Urinary bladder (tissue), 4 donors: ENCODE measurements around the gene PHACTR1. TPM values are rescaled to one million over a fixed set of nuclear protein-coding genes. Genes with fewer than 3 reads are reported as not detected.
"Not testable (repeated sequence)": the region's sequence is repeated elsewhere in the genome, so short reads cannot be mapped to it uniquely, and the experiment has no call there.

Experiments used
- DNase-seq: peaks from one replicate; pipeline ENCODE4 v3.0.0-alpha.2; 2015; ENCODE audit errors: extremely low spot score
- H3K27ac ChIP-seq: one replicate; pipeline ENCODE4 v1.5.1; 2013; ENCODE audit warnings: low read depth, mild to moderate bottlenecking, moderate library complexity
- H3K36me3 ChIP-seq: one replicate; pipeline ENCODE4 v1.6.1; 2013; ENCODE audit warnings: mild to moderate bottlenecking, moderate library complexity; ENCODE audit not compliant: insufficient read depth
- H3K4me1 ChIP-seq: one replicate; pipeline ENCODE4 v1.6.1; 2013; ENCODE audit warnings: mild to moderate bottlenecking, moderate library complexity; ENCODE audit not compliant: insufficient read depth
- H3K4me3 ChIP-seq: one replicate; pipeline ENCODE4 v1.5.1; 2013; ENCODE audit warnings: low read depth, low read length
- WGBS: extraction: QIAGEN DNeasy Blood & Tissue Kit; methylation state at CpG from one replicate; pipeline ENCODE4 v1.1.7; 2013; 5-methylcytosine and 5-hydroxymethylcytosine counted together
- polyA plus RNA-seq: library from polyadenylated mRNA; stranded (reverse); fragments of 200-250 nt; gene quantifications from one replicate; pipeline ENCODE4 v1.2.3, GENCODE V29; 2013
- total RNA-seq: library from RNA; depleted of rRNA; stranded (reverse); fragments of >200 nt; gene quantifications from one replicate; pipeline ENCODE4 v1.2.3, GENCODE V29; 2014
- donor health status: healthy with polysubstance abuse.
- donor health status: healthy.

The PHACTR1 gene
- total and polyA plus RNA-seq, 2 donors = 3.3 to 4.3 TPM

DNA sequence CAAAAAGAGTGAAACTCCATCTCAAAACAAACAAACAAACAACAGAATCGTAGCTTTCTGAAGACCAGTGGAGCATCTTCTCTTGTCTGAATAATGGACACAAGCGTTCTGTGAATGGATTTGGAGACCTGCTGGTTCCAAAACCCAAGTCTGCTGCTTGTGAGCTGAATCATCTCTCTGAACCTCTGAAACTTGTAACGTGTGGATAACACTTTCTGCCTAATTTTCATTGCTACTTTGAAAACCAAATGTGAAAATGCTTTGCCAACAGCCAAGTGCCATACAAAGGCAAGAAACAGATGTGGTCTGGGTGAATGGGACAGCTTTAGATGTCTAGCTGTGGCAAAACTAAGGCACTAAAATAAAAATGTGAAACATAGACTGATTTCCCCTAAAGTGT is 44.3 kb downstream of the PHACTR1 start:
- no peaks in the 10 kb centered on the region for H3K36me3 ChIP-seq

GRCh38 chr6:12761376-12762115 is 45.0 kb downstream of the PHACTR1 start:
- no peaks in the 10 kb centered on the region for H3K4me1 ChIP-seq
- no peaks in the 10 kb centered on the region for H3K36me3 ChIP-seq
- 70% methylated on average over 9 of the region's 9 CpGs for WGBS
- H3K27ac ChIP-seq = no peak overlapping the region
- no peak overlapping the region for H3K4me3 ChIP-seq
- DNase-seq = no peak

More for the DNA sequence above, 44.3 kb downstream of the PHACTR1 start:
- Histone ChIP-seq H3K4me1 (no peaks in the 10 kb centered on the region), H3K4me3 (no peak overlapping the region), H3K27ac (no peak overlapping the region)
- no peak for DNase-seq
- 64% methylated on average over 3 of the region's 3 CpGs for WGBS

DNA sequence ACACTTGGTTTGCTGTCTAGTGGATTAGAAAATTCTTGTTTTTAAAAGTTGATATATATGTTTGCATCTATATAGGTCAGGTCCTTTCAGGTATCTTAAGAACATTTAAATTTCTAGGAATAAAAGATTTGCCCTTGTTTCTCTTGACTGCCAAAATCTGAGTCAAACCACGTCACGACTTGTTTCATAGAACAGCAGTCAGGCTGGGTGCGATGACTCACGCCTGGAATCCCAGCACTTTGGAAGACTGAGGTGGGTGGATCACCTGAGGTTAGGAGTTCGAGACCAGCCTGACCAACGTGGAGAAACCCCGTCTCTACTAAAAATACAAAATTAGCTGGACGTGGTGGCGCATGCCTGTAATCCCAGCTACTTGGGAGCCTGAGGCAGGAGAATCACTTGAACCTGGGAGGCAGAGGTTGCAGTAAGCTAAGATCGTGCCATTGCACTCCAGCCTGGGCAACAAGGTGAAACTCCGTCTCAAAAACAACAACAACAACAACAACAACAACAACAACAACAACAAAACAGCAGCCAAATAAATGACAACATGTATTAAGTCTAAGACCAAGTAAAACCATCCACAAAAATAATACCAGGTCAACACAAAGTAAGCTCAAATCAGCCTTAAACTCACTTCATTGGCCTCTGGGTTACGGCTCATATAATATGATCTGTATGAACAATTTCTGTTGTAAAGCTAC is 46.3 kb downstream of the PHACTR1 start:
- not testable (repeated sequence) for H3K4me1 ChIP-seq, H3K27ac ChIP-seq, H3K4me3 ChIP-seq, DNase-seq, H3K36me3 ChIP-seq
- WGBS = 87% methylated on average over 12 of the region's 12 CpGs

GRCh38 chr6:12766365-12766764 is 49.8 kb downstream of the PHACTR1 start:
- H3K4me1 ChIP-seq = no peaks in the 10 kb centered on the region
- DNase-seq = no peak
- WGBS = 69% methylated on average over 3 of the region's 3 CpGs

DNA sequence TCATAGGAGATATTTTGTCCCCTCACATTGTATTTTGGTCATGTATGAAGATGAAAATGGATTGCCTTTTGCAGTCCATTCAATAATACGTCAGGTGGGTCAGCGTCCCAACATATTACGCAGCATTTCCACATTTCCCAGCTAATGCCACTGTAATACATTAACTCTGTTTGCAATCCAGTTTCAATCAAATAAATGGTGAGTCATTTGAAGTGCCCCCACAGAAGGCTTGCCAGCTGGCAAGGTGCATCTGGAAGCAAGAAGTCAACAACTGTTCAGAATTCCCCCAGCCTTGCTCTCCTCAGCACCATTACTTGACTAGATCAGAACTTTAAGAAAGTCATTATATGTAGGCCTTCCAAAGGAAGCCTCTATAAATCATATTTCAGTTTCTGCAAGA is 50.4 kb downstream of the PHACTR1 start:
- Histone ChIP-seq H3K4me1 (no peaks in the 10 kb centered on the region), H3K4me3 (no peak overlapping the region), H3K36me3 (no peaks in the 10 kb centered on the region), H3K27ac (no peak overlapping the region)
- WGBS = 95% methylated on average over 3 of the region's 3 CpGs
- no peak for DNase-seq

More at GRCh38 chr6:12766365-12766764, 49.8 kb downstream of the PHACTR1 start:
- no peak overlapping the region for H3K27ac ChIP-seq
- H3K36me3 ChIP-seq = no peaks in the 10 kb centered on the region
- H3K4me3 ChIP-seq = no peak overlapping the region

GRCh38 chr6:12769556-12770256 is 53.1 kb downstream of the PHACTR1 start:
- WGBS = 52% methylated on average over 9 of the region's 9 CpGs
- H3K27ac ChIP-seq = no peak overlapping the region
- no peak overlapping the region for H3K4me3 ChIP-seq
- no peaks in the 10 kb centered on the region for H3K4me1 ChIP-seq
- DNase-seq = no peak
- H3K36me3 ChIP-seq = no peaks in the 10 kb centered on the region

DNA sequence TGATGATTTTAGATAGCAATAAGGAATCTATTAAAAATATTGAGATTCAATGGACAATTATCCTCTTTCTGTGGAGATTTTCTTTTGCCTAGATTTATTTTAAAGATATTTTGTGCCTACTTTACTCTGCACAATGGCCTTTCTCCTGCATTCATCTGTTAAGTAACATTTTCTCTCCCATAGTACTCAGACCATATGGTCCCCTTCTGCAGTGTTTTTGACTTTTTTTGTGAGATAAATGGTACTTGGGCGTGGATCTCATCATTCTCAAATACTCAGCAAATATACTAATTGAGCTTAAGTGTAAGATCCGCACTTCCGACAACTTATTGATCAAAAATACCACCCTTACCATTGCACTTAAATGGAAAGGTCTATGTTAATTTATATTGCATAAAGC is 55.8 kb downstream of the PHACTR1 start:
- WGBS = 78% methylated on average over 3 of the region's 3 CpGs
- Histone ChIP-seq H3K4me1 (no peaks in the 10 kb centered on the region), H3K4me3 (no peak overlapping the region), H3K36me3 (no peaks in the 10 kb centered on the region), H3K27ac (no peak overlapping the region)
- no peak for DNase-seq

DNA sequence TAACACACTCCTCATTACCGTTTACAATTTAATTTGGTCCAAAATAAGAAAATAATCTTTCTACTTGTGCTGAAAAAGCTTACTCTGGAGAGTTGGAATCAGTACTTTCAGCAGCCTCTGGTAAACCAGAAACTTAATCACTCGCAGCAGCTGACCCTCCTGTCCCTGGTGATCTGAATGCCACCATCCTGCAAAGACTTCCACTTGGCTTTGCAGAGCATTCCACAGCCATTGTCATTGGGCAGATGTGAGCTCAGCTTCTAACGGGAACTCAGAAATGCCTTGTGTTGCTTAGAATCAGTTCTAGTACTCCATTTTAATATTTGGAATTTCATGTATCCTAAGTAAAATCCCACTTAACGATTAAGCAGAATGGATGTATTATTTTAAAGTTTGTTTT is 59.7 kb downstream of the PHACTR1 start:
- no peak overlapping the region for H3K27ac ChIP-seq
- 76% methylated on average over 4 of the region's 4 CpGs for WGBS
- no peaks in the 10 kb centered on the region for H3K4me1 ChIP-seq
- H3K4me3 ChIP-seq = no peak overlapping the region
- DNase-seq = no peak
- H3K36me3 ChIP-seq = no peaks in the 10 kb centered on the region

- no peaks in the 10 kb centered on the region for H3K4me1 ChIP-seq
- H3K4me3 ChIP-seq = no peak overlapping the region
- H3K27ac ChIP-seq = no peak overlapping the region
- no peaks in the 10 kb centered on the region for H3K36me3 ChIP-seq
- DNase-seq = no peak
- 87% methylated on average over 2 of the region's 2 CpGs for WGBS
Observed at GRCh38 chr6:12779772-12780171, 63.2 kb downstream of the PHACTR1 start.

GRCh38 chr6:12782136-12782535 is 65.6 kb downstream of the PHACTR1 start:
- H3K36me3 ChIP-seq = no peaks in the 10 kb centered on the region
- WGBS = 83% methylated on average over 5 of the region's 5 CpGs
- H3K4me1 ChIP-seq = no peaks in the 10 kb centered on the region
- H3K27ac ChIP-seq = no peak overlapping the region
- no peak overlapping the region for H3K4me3 ChIP-seq
- no peak for DNase-seq

GRCh38 chr6:12785301-12785700 is 68.7 kb downstream of the PHACTR1 start:
- no peak overlapping the region for H3K4me3 ChIP-seq

DNA sequence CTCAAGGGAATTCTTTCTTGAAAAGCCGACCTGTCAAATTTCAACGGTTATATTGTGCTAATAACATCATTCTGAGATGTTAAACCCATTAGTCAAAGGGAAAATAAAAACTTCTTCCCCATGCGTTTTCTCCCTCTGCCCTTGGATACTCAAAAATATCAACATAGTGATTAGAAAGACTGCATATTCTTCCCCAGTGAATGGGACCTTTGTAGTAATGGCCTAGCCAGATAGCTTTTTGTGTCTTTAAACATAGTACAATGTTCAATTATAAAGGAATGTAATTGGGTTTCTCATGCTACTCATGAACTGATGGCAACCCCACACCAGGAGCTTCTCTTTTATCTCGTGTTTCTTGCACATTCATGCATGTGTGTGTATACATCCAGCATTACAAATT is 69.4 kb downstream of the PHACTR1 start:
- no peak overlapping the region for H3K4me3 ChIP-seq
- H3K4me1 ChIP-seq = no peaks in the 10 kb centered on the region
- H3K27ac ChIP-seq = no peak overlapping the region
- H3K36me3 ChIP-seq = no peaks in the 10 kb centered on the region
- DNase-seq = no peak
- WGBS = 78% methylated on average over 4 of the region's 4 CpGs

More at GRCh38 chr6:12785301-12785700, 68.7 kb downstream of the PHACTR1 start:
- WGBS = 86% methylated on average over 5 of the region's 5 CpGs
- DNase-seq = peak; percentile 1
- Histone ChIP-seq H3K36me3 (no peaks in the 10 kb centered on the region), H3K27ac (no peak overlapping the region), H3K4me1 (no peaks in the 10 kb centered on the region)

DNA sequence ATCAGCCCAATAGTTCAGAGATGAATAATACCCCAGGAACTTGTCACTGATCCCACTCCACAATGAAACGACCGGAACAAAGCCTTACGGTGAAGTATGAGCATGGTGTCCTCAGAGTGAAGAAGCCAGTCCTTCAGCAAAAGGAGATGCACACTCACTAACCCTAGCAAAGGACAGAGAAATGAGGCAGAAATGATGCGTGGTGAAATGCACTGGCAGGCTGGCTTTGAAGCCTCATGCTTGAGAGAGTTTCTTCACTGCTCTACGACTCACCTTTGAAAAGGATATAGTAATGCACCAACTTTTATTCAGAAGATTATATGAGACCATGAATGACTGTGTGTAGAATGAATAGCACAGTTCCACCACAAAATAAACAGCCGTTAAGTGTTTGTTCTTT is 74.8 kb downstream of the PHACTR1 start:
- H3K4me1 ChIP-seq = no peaks in the 10 kb centered on the region
- no peak overlapping the region for H3K27ac ChIP-seq
- H3K4me3 ChIP-seq = no peak overlapping the region
- no peaks in the 10 kb centered on the region for H3K36me3 ChIP-seq
- no peak for DNase-seq
- WGBS = 82% methylated on average over 6 of the region's 6 CpGs

DNA sequence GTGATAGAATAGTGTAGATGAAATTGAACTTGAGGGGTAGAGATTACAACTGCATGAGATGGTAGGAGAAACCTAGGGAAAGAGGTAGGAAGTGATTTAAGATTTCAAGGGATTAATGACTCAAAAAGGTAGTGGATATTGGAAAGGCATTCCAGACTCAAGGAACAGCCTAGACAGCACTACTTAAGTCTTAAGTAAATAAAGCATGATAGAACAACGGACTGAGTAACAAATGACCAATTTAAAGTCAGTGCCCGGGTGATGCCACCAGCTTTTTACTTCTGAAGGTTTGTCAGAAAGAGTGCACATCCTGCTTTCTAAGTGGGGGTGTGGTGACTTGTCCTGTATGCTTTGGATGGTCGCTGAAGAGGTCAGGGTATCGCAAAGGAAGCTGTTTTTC is 81.8 kb downstream of the PHACTR1 start:
- Histone ChIP-seq H3K27ac (no peak overlapping the region), H3K4me1 (no peaks in the 10 kb centered on the region), H3K36me3 (no peaks in the 10 kb centered on the region), H3K4me3 (no peak overlapping the region)
- WGBS = 71% methylated on average over 4 of the region's 4 CpGs
- DNase-seq = no peak
